Activated CD8-positive, alpha-beta memory T cell treated with anti-CD3 and anti-CD28 coated beads for 1 hour (primary cell): ENCODE measurements around the gene FGFR2.
"Not testable (repeated sequence)": the region's sequence is repeated elsewhere in the genome, so short reads cannot be mapped to it uniquely, and the experiment has no call there.

Experiments used
- DNase-seq, 2 donors: peaks; one replicate each; pipeline ENCODE4 v3.0.0-alpha.2; 2020; ENCODE audit warnings: low read depth in 1 of 2; ENCODE audit errors: extremely low read depth in 1 of 2

The FGFR2 gene

GRCh38 chr10:121556455-121556854 lies 41.8 kb downstream of the FGFR2 start:
- no peak for DNase-seq

- not testable (repeated sequence) for DNase-seq
Observed at GRCh38 chr10:121554916-121555315, 43.3 kb downstream of the FGFR2 start.

- DNase-seq = no peak
Observed at GRCh38 chr10:121553511-121554264, 44.6 kb downstream of the FGFR2 start.

- no peak for DNase-seq
Observed at GRCh38 chr10:121552746-121553145, 45.5 kb downstream of the FGFR2 start.

- no peak for DNase-seq
Observed at GRCh38 chr10:121551210-121551885, 46.9 kb downstream of the FGFR2 start.

- DNase-seq = no peak
Observed at GRCh38 chr10:121544301-121544869, 53.9 kb downstream of the FGFR2 start.

GRCh38 chr10:121543545-121543944 lies 54.7 kb downstream of the FGFR2 start:
- DNase-seq = no peak

- no peak for DNase-seq
Observed at GRCh38 chr10:121541450-121542120, 56.7 kb downstream of the FGFR2 start.

GRCh38 chr10:121540732-121541395 lies 57.4 kb downstream of the FGFR2 start:
- DNase-seq = no peak

GRCh38 chr10:121539786-121540185 lies 58.5 kb downstream of the FGFR2 start:
- DNase-seq = no peak

GRCh38 chr10:121536310-121536913 lies 61.8 kb downstream of the FGFR2 start:
- DNase-seq = no peak

GRCh38 chr10:121535381-121535780 lies 62.9 kb downstream of the FGFR2 start:
- DNase-seq = no peak

- DNase-seq = no peak
Observed at GRCh38 chr10:121532292-121532864, 65.9 kb downstream of the FGFR2 start.

- DNase-seq = no peak
Observed at GRCh38 chr10:121531830-121532178, 66.4 kb downstream of the FGFR2 start.

- no peak for DNase-seq
Observed at GRCh38 chr10:121531076-121531829, 67.0 kb downstream of the FGFR2 start.

- no peak for DNase-seq
Observed at GRCh38 chr10:121530481-121531075, 67.7 kb downstream of the FGFR2 start.

- no peak for DNase-seq
Observed at GRCh38 chr10:121527690-121528089, 70.6 kb downstream of the FGFR2 start.

- DNase-seq = no peak
Observed at GRCh38 chr10:121526801-121527221, 71.4 kb downstream of the FGFR2 start.

- DNase-seq = no peak
Observed at GRCh38 chr10:121526135-121526790, 72.0 kb downstream of the FGFR2 start.
